Trophoblast cell (in vitro differentiated cells and primary cell): ENCODE data around the gene PDCD2.

Experiments
- DNase-seq, 2 donors: peaks; one replicate each; pipeline ENCODE4 v3.0.0-alpha.2; 2016
- H2AFZ ChIP-seq: 2 replicates; pipeline ENCODE4 v1.6.1; 2013; ENCODE audit warnings: low read length, moderate library complexity, mild to moderate bottlenecking; ENCODE audit not compliant: insufficient read depth, poor library complexity
- H2AK5ac ChIP-seq: 2 replicates; pipeline ENCODE4 v1.6.1; 2013; ENCODE audit warnings: mild to moderate bottlenecking, low read length
- H2BK120ac ChIP-seq: 2 replicates; pipeline ENCODE4 v1.6.1; 2013; ENCODE audit warnings: low read length, mild to moderate bottlenecking, moderate library complexity; ENCODE audit not compliant: insufficient read depth, poor library complexity
- H2BK12ac ChIP-seq: 2 replicates; pipeline ENCODE4 v1.6.1; 2013; ENCODE audit warnings: mild to moderate bottlenecking, low read length, moderate library complexity
- H2BK5ac ChIP-seq: 2 replicates; pipeline ENCODE4 v1.6.1; 2013; ENCODE audit warnings: low read length, low read depth, moderate library complexity, mild to moderate bottlenecking; ENCODE audit not compliant: poor library complexity
- H3K14ac ChIP-seq: 2 replicates; pipeline ENCODE4 v1.6.1; 2013; ENCODE audit warnings: mild to moderate bottlenecking, low read length
- H3K18ac ChIP-seq: 2 replicates; pipeline ENCODE4 v1.6.1; 2013; ENCODE audit warnings: mild to moderate bottlenecking, low read length
- H3K23ac ChIP-seq: 2 replicates; pipeline ENCODE4 v1.6.1; 2013; ENCODE audit warnings: low read length
- H3K27ac ChIP-seq: 2 replicates; pipeline ENCODE4 v1.5.1; 2013; ENCODE audit warnings: low read depth, mild to moderate bottlenecking, inconsistent platforms, low read length, moderate library complexity
- H3K27me3 ChIP-seq: 2 replicates; pipeline ENCODE4 v1.6.1; 2013; ENCODE audit warnings: inconsistent platforms, mild to moderate bottlenecking, low read length, moderate library complexity; ENCODE audit not compliant: insufficient read depth
- H3K36me3 ChIP-seq, 2 experiments: 1 replicate in 1 of 2; 2 replicates in 1 of 2; pipeline ENCODE4 v1.6.1; 2013; ENCODE audit warnings: low read length in 2 of 2, mild to moderate bottlenecking in 2 of 2, moderate library complexity in 1 of 2; ENCODE audit not compliant: insufficient read depth in 2 of 2, control insufficient read depth in 1 of 2
- H3K4ac ChIP-seq: 2 replicates; pipeline ENCODE4 v1.6.1; 2013; ENCODE audit warnings: low read depth, mild to moderate bottlenecking, low read length, moderate library complexity
- H3K4me1 ChIP-seq, 2 experiments: 1 replicate in 1 of 2; 2 replicates in 1 of 2; pipeline ENCODE4 v1.6.1; 2013; ENCODE audit warnings: low read length in 2 of 2, mild to moderate bottlenecking in 2 of 2, moderate library complexity in 1 of 2; ENCODE audit not compliant: insufficient read depth in 2 of 2, control insufficient read depth in 1 of 2
- H3K4me2 ChIP-seq: 2 replicates; pipeline ENCODE4 v1.6.1; 2013; ENCODE audit warnings: inconsistent platforms, mild to moderate bottlenecking, low read length, moderate library complexity
- H3K4me3 ChIP-seq: 2 replicates; pipeline ENCODE4 v1.5.1; 2013; ENCODE audit warnings: mild to moderate bottlenecking, low read depth, low read length, inconsistent platforms
- H3K79me1 ChIP-seq: one replicate; pipeline ENCODE4 v1.6.1; 2013; ENCODE audit warnings: low read length
- H3K79me2 ChIP-seq: 2 replicates; pipeline ENCODE4 v1.6.1; 2013; ENCODE audit warnings: low read length, mild to moderate bottlenecking; ENCODE audit not compliant: control insufficient read depth, insufficient read depth, poor library complexity
- H3K9ac ChIP-seq: 2 replicates; pipeline ENCODE4 v1.6.1; 2013; ENCODE audit warnings: mild to moderate bottlenecking, low read length
- H3K9me3 ChIP-seq: 2 replicates; pipeline ENCODE4 v1.6.1; 2013; ENCODE audit warnings: low read depth, mild to moderate bottlenecking, control low read depth, inconsistent platforms, low read length; ENCODE audit not compliant: insufficient read depth
- H4K12ac ChIP-seq: 2 replicates; pipeline ENCODE4 v1.6.1; 2013; ENCODE audit warnings: low read depth, mild to moderate bottlenecking, low read length, moderate library complexity
- H4K8ac ChIP-seq: 2 replicates; pipeline ENCODE4 v1.6.1; 2013; ENCODE audit warnings: low read depth, mild to moderate bottlenecking, low read length, moderate library complexity
- H4K91ac ChIP-seq: one replicate; pipeline ENCODE4 v1.6.1; 2013; ENCODE audit warnings: low read depth, mild to moderate bottlenecking, low read length, moderate library complexity
- WGBS: extraction: QIAGEN DNeasy Blood & Tissue Kit; methylation state at CpG from one replicate; pipeline ENCODE4 v1.1.7; 2013; ENCODE audit warnings: missing lambda C conversion rate; ENCODE audit not compliant: insufficient read length, insufficient coverage; ENCODE audit errors: extremely low coverage; 5-methylcytosine and 5-hydroxymethylcytosine counted together

The PDCD2 gene

GRCh38 chr6:170605574-170606259 lies 21.3 kb upstream of the PDCD2 start:
- Histone ChIP-seq H3K4ac (no peak overlapping the region), H3K4me1 (no peaks in the 10 kb centered on the region), H3K9ac (no peak overlapping the region), H2AFZ (no peak overlapping the region), H4K12ac (no peak overlapping the region), H3K4me3 (no peak overlapping the region), H3K18ac (no peak overlapping the region), H3K9me3 (no peaks in the 10 kb centered on the region), H3K27ac (no peak overlapping the region), H3K27me3 (no peaks in the 10 kb centered on the region), H2BK5ac (no peak overlapping the region), H4K8ac (no peak overlapping the region), H3K36me3 (no peaks in the 10 kb centered on the region), H4K91ac (no peak overlapping the region), H3K79me1 (no peaks in the 10 kb centered on the region), H3K14ac (no peak overlapping the region), H3K79me2 (no peaks in the 10 kb centered on the region), H2AK5ac (no peak overlapping the region), H2BK120ac (no peak overlapping the region), H2BK12ac (no peak overlapping the region), H3K23ac (no peak overlapping the region), H3K4me2 (no peak overlapping the region)
- WGBS, result no CpG with 5 or more reads among the region's 6 CpGs
- DNase-seq, result no peak

DNA sequence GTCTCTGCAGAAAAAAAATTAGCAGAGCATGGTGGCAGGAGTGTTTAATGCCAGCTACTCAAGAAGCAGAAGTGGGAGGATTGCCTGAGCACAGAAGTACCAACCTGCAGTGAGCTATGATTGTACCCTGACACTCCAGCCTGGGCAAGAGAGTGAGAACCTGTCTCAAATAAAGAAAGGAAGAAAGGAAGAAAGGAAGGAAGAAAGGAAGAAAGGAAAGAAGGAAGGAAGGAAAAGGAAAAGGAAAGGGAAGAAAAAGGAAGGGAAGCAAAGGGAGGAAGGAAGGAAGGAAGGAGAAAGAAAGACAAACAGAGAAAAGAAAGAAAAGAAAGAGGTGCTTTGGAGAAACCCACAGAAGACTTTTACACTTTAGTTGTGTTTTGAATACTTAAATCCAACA lies 12.8 kb upstream of the PDCD2 start:
- DNase-seq, result no peak
- H2BK12ac ChIP-seq, result no peak overlapping the region
- H3K79me1 ChIP-seq, result no peaks in the 10 kb centered on the region
- H3K23ac ChIP-seq, result no peak overlapping the region
- no peak overlapping the region for H3K9ac ChIP-seq
- H2AK5ac ChIP-seq, result no peak overlapping the region
- H3K4ac ChIP-seq, result no peak overlapping the region
- no peaks in the 10 kb centered on the region for H3K4me1 ChIP-seq
- H2AFZ ChIP-seq, result no peak overlapping the region
- no peak overlapping the region for H4K91ac ChIP-seq
- no peak overlapping the region for H3K27ac ChIP-seq
- no peak overlapping the region for H3K14ac ChIP-seq
- H3K79me2 ChIP-seq, result no peaks in the 10 kb centered on the region
- H3K4me2 ChIP-seq, result no peak overlapping the region
- H4K12ac ChIP-seq, result no peak overlapping the region
- no peak overlapping the region for H2BK5ac ChIP-seq
- no peak overlapping the region for H3K18ac ChIP-seq
- no peaks in the 10 kb centered on the region for H3K36me3 ChIP-seq
- H2BK120ac ChIP-seq, result no peak overlapping the region
- H4K8ac ChIP-seq, result no peak overlapping the region
- no peaks in the 10 kb centered on the region for H3K27me3 ChIP-seq
- no peak overlapping the region for H3K4me3 ChIP-seq
- H3K9me3 ChIP-seq, result peaks cover 2% of the 10 kb centered on the region

- Histone ChIP-seq H3K4me2 (no peak overlapping the region), H3K14ac (no peak overlapping the region), H4K12ac (no peak overlapping the region), H2BK5ac (no peak overlapping the region), H2AK5ac (no peak overlapping the region), H3K23ac (no peak overlapping the region), H2AFZ (no peak overlapping the region), H3K18ac (no peak overlapping the region), H3K4me3 (no peak overlapping the region), H3K36me3 (no peaks in the 10 kb centered on the region), H3K4me1 (no peaks in the 10 kb centered on the region), H3K27ac (no peak overlapping the region), H3K79me1 (no peaks in the 10 kb centered on the region), H3K9me3 (peaks cover 2% of the 10 kb centered on the region), H3K9ac (no peak overlapping the region), H3K79me2 (no peaks in the 10 kb centered on the region), H3K27me3 (no peaks in the 10 kb centered on the region), H2BK120ac (no peak overlapping the region), H3K4ac (no peak overlapping the region), H4K91ac (no peak overlapping the region), H2BK12ac (no peak overlapping the region), H4K8ac (no peak overlapping the region)
- DNase-seq, result no peak
Observed at GRCh38 chr6:170596426-170596825, 12.0 kb upstream of the PDCD2 start.

GRCh38 chr6:170590725-170591124 lies 6.3 kb upstream of the PDCD2 start:
- Histone ChIP-seq H3K4me1 (peaks cover 4 to 5% of the 10 kb centered on the region in 2 experiments), H4K8ac (no peak overlapping the region), H2BK5ac (no peak overlapping the region), H2AFZ (no peak overlapping the region), H3K79me1 (no peaks in the 10 kb centered on the region), H2AK5ac (no peak overlapping the region), H3K4me2 (no peak overlapping the region), H4K12ac (no peak overlapping the region), H3K36me3 (peaks cover 0 to 2% of the 10 kb centered on the region in 2 experiments), H3K79me2 (no peaks in the 10 kb centered on the region), H2BK12ac (no peak overlapping the region), H3K27ac (no peak overlapping the region), H4K91ac (no peak overlapping the region), H3K23ac (no peak overlapping the region), H3K27me3 (no peaks in the 10 kb centered on the region), H3K4ac (no peak overlapping the region), H2BK120ac (no peak overlapping the region), H3K4me3 (no peak overlapping the region), H3K9ac (no peak overlapping the region), H3K18ac (no peak overlapping the region), H3K9me3 (peaks cover 4% of the 10 kb centered on the region), H3K14ac (no peak overlapping the region)
- no CpG with 5 or more reads among the region's 1 CpG for WGBS
- no peak for DNase-seq
